GM13976 (cell line): ENCODE data around the gene CCDC158.
A peak's percentile ranks its signal among the peaks of the same experiment; 100 is the strongest.

Source experiments
- DNase-seq: peaks from one replicate; pipeline ENCODE4 v3.0.0; 2012; ENCODE audit warnings: low spot score
- CTCF ChIP-seq: IDR thresholded peaks from 2 replicates; pipeline ENCODE4 v1.5.1; 2012; ENCODE audit warnings: borderline replicate concordance, mild to moderate bottlenecking; ENCODE audit not compliant: insufficient read depth; ENCODE audit errors: extremely low read depth, missing control alignments, control extremely low read depth
- in situ Hi-C: fragments of 300-500 bp; cut with MboI; formaldehyde crosslinking; loops from one replicate; pipeline ENCODE4 v1.12.0; 2022; ENCODE audit warnings: low sequenced_read_pairs, mixed read lengths, inconsistent platforms; ENCODE audit not compliant: unreplicated experiment

CCDC158 gene

GRCh38 chr4:76420762-76421581 is at the start of gene CCDC158:
CCDC158 (minus strand) TSS chr4:76421141; CDS start chr4:76403207, 17,934 bp downstream.
- peak; percentile 30 for DNase-seq
- TF ChIP-seq CTCF = no peak
- in situ Hi-C loops = no loop called here

GRCh38 chr4:76470532-76470931 is 49.6 kb upstream of the CCDC158 start:
- no peak for DNase-seq
- TF ChIP-seq CTCF = no peak
- in situ Hi-C loops = no loop called here

- TF ChIP-seq CTCF = no peak
- no peak for DNase-seq
- in situ Hi-C loops = no loop called here
Measured at GRCh38 chr4:76470064-76470463, 49.1 kb upstream of the CCDC158 start.

- no peak for TF ChIP-seq CTCF
- in situ Hi-C loops = no loop called here
- no peak for DNase-seq
Measured at GRCh38 chr4:76463568-76463967, 42.6 kb upstream of the CCDC158 start.

- TF ChIP-seq CTCF = no peak
- in situ Hi-C loops = no loop called here
- no peak for DNase-seq
Measured at GRCh38 chr4:76459291-76459723, 38.4 kb upstream of the CCDC158 start.

GRCh38 chr4:76458825-76459224 is 37.9 kb upstream of the CCDC158 start:
- TF ChIP-seq CTCF = no peak
- in situ Hi-C loops = no loop called here
- no peak for DNase-seq
